ENCODE measurements around the gene TXLNA. TPM values are rescaled to one million over a fixed set of nuclear protein-coding genes. Genes with fewer than 3 reads are reported as not detected.

The TXLNA gene
- total RNA-seq, 1 donor from 2014 or later: 55.6 TPM

DNA sequence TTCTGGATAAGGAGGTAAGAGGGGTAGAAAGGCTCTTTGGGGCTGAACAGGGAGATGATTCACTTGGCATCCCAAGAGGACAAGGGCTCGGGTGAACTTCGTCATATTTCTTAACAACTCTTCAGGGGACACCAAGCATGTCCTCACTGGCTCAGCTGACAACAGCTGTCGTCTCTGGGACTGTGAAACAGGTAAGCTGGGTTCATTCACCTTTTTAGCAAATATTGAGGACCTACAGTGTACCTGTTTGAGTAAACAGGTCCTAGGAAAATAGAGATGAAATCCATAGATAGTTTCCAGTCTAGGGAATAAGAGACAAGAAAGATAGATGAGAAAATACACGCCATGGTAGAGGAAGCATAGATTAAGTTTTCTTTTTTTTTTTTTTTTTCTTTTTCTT lies 44.8 kb downstream of the TXLNA start:
- Mint-ChIP-seq H3K36me3 (ENCODE audit: insufficient read depth) (peaks cover 14% of the 10 kb centered on the region), H3K27ac (peak overlapping the region; percentile 71), H3K27me3 (no peaks in the 10 kb centered on the region), H3K4me1 (ENCODE audit: low read depth) (peaks cover 22% of the 10 kb centered on the region), H3K9me3 (ENCODE audit: low read depth) (no peaks in the 10 kb centered on the region), H3K4me3 (ENCODE audit: low read depth) (peak overlapping the region; percentile 60)
- TF ChIP-seq, protein P1, sequence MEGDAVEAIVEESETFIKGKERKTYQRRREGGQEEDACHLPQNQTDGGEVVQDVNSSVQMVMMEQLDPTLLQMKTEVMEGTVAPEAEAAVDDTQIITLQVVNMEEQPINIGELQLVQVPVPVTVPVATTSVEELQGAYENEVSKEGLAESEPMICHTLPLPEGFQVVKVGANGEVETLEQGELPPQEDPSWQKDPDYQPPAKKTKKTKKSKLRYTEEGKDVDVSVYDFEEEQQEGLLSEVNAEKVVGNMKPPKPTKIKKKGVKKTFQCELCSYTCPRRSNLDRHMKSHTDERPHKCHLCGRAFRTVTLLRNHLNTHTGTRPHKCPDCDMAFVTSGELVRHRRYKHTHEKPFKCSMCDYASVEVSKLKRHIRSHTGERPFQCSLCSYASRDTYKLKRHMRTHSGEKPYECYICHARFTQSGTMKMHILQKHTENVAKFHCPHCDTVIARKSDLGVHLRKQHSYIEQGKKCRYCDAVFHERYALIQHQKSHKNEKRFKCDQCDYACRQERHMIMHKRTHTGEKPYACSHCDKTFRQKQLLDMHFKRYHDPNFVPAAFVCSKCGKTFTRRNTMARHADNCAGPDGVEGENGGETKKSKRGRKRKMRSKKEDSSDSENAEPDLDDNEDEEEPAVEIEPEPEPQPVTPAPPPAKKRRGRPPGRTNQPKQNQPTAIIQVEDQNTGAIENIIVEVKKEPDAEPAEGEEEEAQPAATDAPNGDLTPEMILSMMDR (IDR thresholded peaks at IDR 0.05; ENCODE audit: unreplicated experiment): no peak
- no peak for DNase-seq (ENCODE audit: low spot score, unreplicated experiment)

GRCh38 chr1:32228771-32229170 lies 49.3 kb downstream of the TXLNA start:
- no peak overlapping the region for H3K4me3 Mint-ChIP-seq (ENCODE audit: low read depth)
- TF ChIP-seq, protein P1 (IDR thresholded peaks at IDR 0.05; ENCODE audit: unreplicated experiment): no peak
- H3K27ac Mint-ChIP-seq: no peak overlapping the region
- no peaks in the 10 kb centered on the region for H3K27me3 Mint-ChIP-seq
- peaks cover 15% of the 10 kb centered on the region for H3K36me3 Mint-ChIP-seq (ENCODE audit: insufficient read depth)
- DNase-seq (ENCODE audit: low spot score, unreplicated experiment): no peak
- peaks cover 3% of the 10 kb centered on the region for H3K4me1 Mint-ChIP-seq (ENCODE audit: low read depth)
- H3K9me3 Mint-ChIP-seq (ENCODE audit: low read depth): no peaks in the 10 kb centered on the region

DNA sequence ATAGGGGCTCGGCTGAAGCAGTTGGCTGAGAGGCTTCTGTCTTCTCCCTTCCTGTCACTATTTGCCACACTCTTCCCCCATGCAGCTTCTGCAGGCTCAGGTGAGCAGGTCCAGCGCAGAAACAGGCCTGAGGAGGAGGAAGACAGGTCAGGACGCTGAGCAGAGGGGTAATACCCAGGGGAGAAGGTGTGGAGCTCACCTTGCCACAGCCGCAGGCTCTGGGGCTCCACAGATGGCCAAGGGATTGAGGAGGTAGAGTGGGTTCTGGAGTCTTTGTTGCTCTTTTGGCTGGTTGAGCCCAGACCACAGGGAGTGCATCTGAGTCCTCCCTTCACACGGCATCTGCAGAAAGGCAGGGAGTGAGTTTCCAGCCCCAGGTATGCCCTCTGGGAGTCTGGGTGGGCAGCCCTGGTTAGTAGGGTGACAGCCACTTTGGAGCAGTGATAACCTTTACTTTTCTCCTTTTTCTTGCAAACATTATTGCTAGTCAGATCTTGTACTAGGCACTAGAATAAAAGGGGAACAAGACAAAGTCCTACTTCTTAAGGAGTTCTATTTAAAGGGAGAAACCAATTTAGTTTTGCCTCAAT lies 52.5 kb downstream of the TXLNA start:
- H3K9me3 Mint-ChIP-seq (ENCODE audit: low read depth): no peaks in the 10 kb centered on the region
- H3K4me1 Mint-ChIP-seq (ENCODE audit: low read depth): peaks cover 2% of the 10 kb centered on the region
- DNase-seq (ENCODE audit: low spot score, unreplicated experiment): no peak
- peaks cover 15% of the 10 kb centered on the region for H3K36me3 Mint-ChIP-seq (ENCODE audit: insufficient read depth)
- H3K4me3 Mint-ChIP-seq (ENCODE audit: low read depth): no peak overlapping the region
- no peak overlapping the region for H3K27ac Mint-ChIP-seq
- no peaks in the 10 kb centered on the region for H3K27me3 Mint-ChIP-seq
- TF ChIP-seq, protein P1 (IDR thresholded peaks at IDR 0.05; ENCODE audit: unreplicated experiment): no peak

DNA sequence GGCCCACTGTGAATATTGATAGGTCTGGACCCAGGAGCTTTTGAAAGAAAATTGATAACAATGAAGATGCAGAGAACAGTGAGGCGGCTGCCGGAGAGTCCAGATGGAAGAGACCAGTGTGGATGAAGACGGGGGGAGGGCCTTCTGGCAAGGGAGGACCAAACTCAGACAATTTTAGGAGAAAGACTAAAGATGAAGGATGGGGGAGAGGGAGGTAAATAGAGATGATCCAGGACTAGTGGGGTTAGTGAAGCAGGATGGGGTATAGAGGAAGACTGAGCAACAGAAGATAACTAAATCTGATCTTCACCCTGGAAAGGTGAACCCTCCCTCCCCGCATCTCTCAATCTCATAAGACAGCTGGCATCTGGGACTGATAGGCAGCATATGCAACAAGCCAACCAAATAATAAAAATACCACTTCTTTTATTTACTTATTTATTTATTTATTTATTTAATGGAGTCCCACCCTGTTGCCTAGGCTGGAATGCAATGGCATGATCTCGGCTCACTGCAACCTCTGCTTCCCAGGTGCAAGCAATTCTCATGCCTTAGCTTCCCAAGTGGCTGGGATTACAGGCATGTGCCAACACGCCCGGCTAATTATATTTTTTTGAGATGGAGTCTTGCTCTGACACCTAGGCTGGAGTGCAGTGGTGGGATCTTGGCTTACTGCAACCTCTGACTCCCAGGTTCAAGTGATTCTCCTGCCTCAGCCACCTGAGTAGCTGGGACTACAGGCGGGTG lies 53.3 kb downstream of the TXLNA start:
- Mint-ChIP-seq H3K4me1 (ENCODE audit: low read depth) (peaks cover 2% of the 10 kb centered on the region), H3K27ac (no peak overlapping the region), H3K9me3 (ENCODE audit: low read depth) (no peaks in the 10 kb centered on the region), H3K36me3 (ENCODE audit: insufficient read depth) (peaks cover 15% of the 10 kb centered on the region), H3K4me3 (ENCODE audit: low read depth) (no peak overlapping the region), H3K27me3 (no peaks in the 10 kb centered on the region)
- TF ChIP-seq, protein P1 (IDR thresholded peaks at IDR 0.05; ENCODE audit: unreplicated experiment): no peak
- DNase-seq (ENCODE audit: low spot score, unreplicated experiment): no peak

DNA sequence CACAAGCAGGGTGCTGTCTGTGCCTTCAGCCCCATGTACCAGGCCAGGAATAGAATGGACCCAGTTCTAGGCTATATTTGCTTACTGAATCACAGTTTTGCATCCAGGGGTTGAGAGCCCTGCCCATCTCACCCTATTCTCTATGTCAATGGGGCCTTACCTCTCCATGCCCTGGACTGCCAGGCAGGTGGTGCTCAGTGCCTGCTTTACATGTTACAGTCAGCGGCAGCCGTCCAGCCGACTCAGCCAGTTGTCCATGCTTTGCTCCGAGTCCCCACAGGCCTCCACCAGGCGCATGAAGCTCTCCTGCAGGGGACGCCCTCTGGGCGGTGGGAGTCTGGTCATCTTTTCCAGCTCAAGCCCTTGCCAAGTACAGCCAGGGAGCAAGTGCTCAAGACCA lies 55.3 kb downstream of the TXLNA start:
- no peak for DNase-seq (ENCODE audit: low spot score, unreplicated experiment)
- Mint-ChIP-seq H3K27ac (no peak overlapping the region), H3K9me3 (ENCODE audit: low read depth) (no peaks in the 10 kb centered on the region)

More for the DNA sequence above, 55.3 kb downstream of the TXLNA start:
- Mint-ChIP-seq H3K4me1 (ENCODE audit: low read depth) (peaks cover 9% of the 10 kb centered on the region), H3K27me3 (no peaks in the 10 kb centered on the region), H3K36me3 (ENCODE audit: insufficient read depth) (peaks cover 8% of the 10 kb centered on the region), H3K4me3 (ENCODE audit: low read depth) (no peak overlapping the region)
- TF ChIP-seq, protein P1 (IDR thresholded peaks at IDR 0.05; ENCODE audit: unreplicated experiment): no peak

Measured in progenitor cell of endocrine pancreas (in vitro differentiated cells).